ENCODE data around the gene GLT8D1.

DNA sequence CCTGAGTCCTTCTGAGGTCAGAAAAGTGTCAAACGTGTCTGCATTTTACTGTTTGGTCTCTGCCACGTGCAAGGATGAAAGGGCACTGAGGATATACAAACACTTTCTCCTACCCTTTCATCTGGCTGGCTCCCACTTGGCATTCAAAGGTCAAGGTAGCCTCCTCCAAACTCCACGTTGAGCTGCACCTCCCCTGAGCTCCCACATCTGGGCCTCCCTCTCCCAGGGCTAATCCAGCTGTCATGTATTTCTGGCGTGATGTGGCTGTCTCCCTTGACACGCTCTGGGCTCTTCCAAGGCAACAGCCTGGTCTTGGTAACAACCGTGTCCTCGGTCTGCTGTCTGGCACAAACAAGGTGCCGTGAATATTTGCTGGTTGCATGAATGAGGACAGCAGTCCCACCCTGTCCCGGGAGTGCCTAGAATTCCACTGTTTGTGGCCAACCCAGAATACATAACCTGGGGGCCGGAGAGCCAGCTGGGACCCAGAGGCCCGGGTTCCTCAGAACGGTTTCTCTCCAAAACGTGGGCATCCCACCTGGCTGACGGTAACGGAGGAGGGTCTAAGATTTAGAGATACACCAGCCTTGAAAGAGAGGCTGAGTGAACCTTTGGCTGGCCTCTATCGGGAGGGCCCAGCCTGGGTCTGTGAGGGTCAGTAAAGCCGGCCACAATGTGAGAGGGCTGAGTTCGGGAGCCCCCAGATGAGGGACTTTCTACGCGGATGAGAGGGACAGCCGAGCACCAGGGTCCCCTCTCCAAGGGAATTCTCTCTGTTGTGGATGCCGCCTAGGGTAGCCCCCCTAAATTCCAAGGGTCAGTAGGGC, 767 bp downstream of the GLT8D1 start:
- TF ChIP-seq, protein P1, sequence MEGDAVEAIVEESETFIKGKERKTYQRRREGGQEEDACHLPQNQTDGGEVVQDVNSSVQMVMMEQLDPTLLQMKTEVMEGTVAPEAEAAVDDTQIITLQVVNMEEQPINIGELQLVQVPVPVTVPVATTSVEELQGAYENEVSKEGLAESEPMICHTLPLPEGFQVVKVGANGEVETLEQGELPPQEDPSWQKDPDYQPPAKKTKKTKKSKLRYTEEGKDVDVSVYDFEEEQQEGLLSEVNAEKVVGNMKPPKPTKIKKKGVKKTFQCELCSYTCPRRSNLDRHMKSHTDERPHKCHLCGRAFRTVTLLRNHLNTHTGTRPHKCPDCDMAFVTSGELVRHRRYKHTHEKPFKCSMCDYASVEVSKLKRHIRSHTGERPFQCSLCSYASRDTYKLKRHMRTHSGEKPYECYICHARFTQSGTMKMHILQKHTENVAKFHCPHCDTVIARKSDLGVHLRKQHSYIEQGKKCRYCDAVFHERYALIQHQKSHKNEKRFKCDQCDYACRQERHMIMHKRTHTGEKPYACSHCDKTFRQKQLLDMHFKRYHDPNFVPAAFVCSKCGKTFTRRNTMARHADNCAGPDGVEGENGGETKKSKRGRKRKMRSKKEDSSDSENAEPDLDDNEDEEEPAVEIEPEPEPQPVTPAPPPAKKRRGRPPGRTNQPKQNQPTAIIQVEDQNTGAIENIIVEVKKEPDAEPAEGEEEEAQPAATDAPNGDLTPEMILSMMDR (IDR thresholded peaks at IDR 0.05): no peak
- no peak for TF ChIP-seq POLR2AphosphoS5 (IDR thresholded peaks at IDR 0.05)
- TF ChIP-seq EP300 (IDR thresholded peaks at IDR 0.05): no peak
- TF ChIP-seq POLR2A (IDR thresholded peaks at IDR 0.05): no peak
